ENCODE data around the gene NSD1.
A peak's percentile ranks its signal among the peaks of the same experiment; 100 is the strongest.

The NSD1 gene

GRCh38 chr5:177308740-177309139, 175.2 kb downstream of the NSD1 start:
- TF ChIP-seq CTCF (IDR thresholded peaks at IDR 0.05) = no peak

GRCh38 chr5:177309351-177310191, 176.0 kb downstream of the NSD1 start:
- TF ChIP-seq CTCF (IDR thresholded peaks at IDR 0.05) = peak; percentile 91

GRCh38 chr5:177310332-177310731, 176.8 kb downstream of the NSD1 start:
- TF ChIP-seq CTCF (IDR thresholded peaks at IDR 0.05) = no peak

GRCh38 chr5:177310757-177311391, 177.3 kb downstream of the NSD1 start:
- TF ChIP-seq CTCF (IDR thresholded peaks at IDR 0.05) = no peak

GRCh38 chr5:177311392-177311722, 177.8 kb downstream of the NSD1 start:
- TF ChIP-seq CTCF (IDR thresholded peaks at IDR 0.05) = no peak

GRCh38 chr5:177311723-177312648, 178.4 kb downstream of the NSD1 start, which contains the start of gene MXD3:
Gene MXD3 (minus strand): TSS chr5:177311898. CDS start chr5:177311830, 68 bp downstream.
- TF ChIP-seq CTCF (IDR thresholded peaks at IDR 0.05) = no peak

GRCh38 chr5:177312649-177313181, 179.1 kb downstream of the NSD1 start:
- no peak for TF ChIP-seq CTCF (IDR thresholded peaks at IDR 0.05)
